Hepatic stellate cell (primary cell): ENCODE measurements around the gene NUF2.
"Not testable (repeated sequence)": the region's sequence is repeated elsewhere in the genome, so short reads cannot be mapped to it uniquely, and the experiment has no call there.

Experiments
- DNase-seq: peaks from one replicate; pipeline ENCODE4 v3.0.0; 2011; ENCODE audit warnings: low spot score

The NUF2 gene

GRCh38 chr1:163335216-163335615 is 13.5 kb downstream of the NUF2 start:
- no peak for DNase-seq

DNA sequence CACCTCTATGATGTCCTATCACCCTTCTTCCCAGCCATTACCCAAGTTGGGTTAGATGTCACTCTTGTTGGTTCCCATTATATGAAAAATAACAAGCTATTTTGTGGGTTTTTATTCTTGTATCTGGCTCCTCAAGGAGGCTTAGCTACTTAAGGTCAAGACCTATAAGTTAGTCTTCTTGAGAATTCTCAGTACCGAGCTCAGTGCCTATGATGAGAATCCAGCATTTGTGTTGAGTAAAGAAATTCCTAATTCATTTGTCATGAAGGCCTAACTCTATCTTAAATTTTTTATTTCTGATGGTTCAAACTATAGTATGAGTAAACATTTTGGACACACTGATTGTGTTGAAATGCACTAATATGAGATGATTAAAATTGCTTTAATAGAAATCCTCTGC is 15.9 kb downstream of the NUF2 start:
- DNase-seq, result no peak

GRCh38 chr1:163346326-163346870 is 24.6 kb downstream of the NUF2 start:
- DNase-seq, result no peak

DNA sequence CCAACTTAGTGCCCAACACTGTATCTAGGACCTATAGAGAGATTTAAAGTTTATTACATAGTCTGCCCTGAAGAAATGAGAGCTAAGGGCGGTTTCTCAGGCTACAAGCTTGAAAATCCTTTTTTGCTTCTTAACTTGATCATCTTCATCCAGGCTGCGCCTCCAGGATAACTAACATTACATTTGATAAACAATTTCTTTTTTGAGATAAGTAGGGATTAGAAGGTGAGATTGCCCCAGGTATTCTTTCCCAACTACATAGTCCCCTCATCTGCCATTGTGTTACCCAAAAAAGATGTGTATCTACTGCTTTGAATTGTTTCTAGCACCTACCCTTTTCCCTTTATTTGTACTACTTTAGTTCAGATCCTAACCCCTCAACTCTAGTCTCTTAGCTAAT is 25.4 kb downstream of the NUF2 start:
- DNase-seq, result no peak

- DNase-seq, result no peak
These were observed 30.2 kb downstream of the NUF2 start for GRCh38 chr1:163351912-163352311.

- DNase-seq, result peak; percentile 9
These were observed 35.6 kb downstream of the NUF2 start for GRCh38 chr1:163357378-163357777.

DNA sequence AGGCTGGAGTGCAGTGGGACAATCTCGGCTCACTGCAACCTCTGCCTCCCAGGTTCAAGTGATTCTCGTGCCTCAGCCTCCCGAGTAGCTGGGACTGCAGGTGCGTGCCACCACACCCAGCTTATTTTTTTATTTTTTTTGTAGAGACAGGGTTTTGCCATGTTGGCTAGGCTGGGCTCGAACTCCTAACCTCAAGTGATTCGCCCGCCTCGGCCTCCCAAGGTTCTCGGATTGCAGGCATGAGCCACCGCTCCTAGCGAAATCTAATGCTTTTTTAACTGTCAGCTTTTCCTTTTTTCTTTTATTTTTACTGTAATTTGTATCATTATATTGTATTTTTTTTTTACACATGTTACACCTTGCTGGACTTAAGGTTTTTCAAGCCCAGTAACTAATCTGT is 36.4 kb downstream of the NUF2 start:
- not testable (repeated sequence) for DNase-seq

DNA sequence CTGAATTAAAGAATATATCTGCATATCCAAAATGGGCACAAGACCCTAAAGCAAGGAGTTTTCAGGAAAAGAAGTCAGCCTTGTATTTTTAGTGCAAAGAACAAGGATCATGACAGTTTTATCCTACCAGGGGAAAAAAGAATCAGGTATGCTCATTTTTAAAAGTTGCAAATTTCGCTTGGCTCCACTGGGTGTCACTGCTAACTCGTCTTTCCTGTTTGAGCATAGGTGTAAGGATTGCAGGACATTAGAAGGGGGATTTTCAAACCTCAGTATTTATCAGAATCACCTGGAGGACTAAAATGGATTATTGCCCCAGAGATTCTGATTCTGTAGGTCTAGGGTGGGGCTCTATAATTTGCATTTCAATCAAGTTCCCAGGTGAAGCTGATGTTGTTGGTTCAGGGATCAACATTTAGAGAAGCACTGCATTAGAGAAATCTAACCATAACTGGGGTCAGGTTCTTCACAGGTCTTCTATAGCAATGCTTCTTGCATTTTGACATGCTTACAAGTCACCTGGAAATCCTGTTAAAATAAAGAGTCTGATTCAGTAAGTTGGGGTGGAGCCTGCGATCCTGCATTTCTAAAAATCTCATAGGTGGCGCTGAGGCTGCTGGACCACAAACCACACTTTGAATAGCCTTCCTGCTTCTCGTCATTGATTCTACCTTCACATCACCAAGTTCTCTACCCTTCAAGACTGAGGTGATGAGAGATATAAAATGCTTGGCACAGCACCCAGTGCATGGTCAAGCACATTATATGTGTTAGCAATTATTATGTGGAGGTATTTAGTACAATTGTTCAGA is 39.6 kb downstream of the NUF2 start:
- no peak for DNase-seq

GRCh38 chr1:163365186-163365585 is 43.4 kb downstream of the NUF2 start:
- no peak for DNase-seq

GRCh38 chr1:163366555-163366954 is 44.8 kb downstream of the NUF2 start:
- DNase-seq, result no peak

GRCh38 chr1:163367721-163368120 is 46.0 kb downstream of the NUF2 start:
- no peak for DNase-seq

DNA sequence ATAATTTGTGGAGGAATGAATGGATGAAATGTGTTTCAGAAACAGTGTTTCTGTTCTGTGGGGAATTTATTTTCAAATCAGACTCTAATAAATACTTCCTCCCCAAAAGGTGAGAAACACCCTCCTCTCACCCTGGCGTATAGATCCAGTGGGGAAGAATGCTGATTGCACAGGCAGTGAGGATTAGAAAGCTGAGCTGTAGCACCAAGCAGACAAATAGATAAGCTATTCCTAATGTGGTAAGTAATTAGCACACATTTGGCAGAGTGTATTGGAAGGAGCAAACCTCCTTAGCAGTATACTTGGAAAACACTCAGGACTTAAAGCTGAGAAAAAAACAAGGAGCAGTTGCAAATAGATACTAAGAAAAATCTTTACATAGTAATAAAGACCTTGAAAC is 50.8 kb downstream of the NUF2 start:
- no peak for DNase-seq

- DNase-seq, result no peak
These were observed 56.8 kb downstream of the NUF2 start for GRCh38 chr1:163378554-163378953.

- no peak for DNase-seq
These were observed 58.0 kb downstream of the NUF2 start for GRCh38 chr1:163379801-163380200.

- DNase-seq, result no peak
These were observed 59.9 kb downstream of the NUF2 start for GRCh38 chr1:163381487-163382184.

GRCh38 chr1:163382395-163382794 is 60.6 kb downstream of the NUF2 start:
- no peak for DNase-seq

GRCh38 chr1:163387146-163387545 is 65.4 kb downstream of the NUF2 start:
- DNase-seq, result no peak

- no peak for DNase-seq
These were observed 67.2 kb downstream of the NUF2 start for GRCh38 chr1:163388970-163389369.

DNA sequence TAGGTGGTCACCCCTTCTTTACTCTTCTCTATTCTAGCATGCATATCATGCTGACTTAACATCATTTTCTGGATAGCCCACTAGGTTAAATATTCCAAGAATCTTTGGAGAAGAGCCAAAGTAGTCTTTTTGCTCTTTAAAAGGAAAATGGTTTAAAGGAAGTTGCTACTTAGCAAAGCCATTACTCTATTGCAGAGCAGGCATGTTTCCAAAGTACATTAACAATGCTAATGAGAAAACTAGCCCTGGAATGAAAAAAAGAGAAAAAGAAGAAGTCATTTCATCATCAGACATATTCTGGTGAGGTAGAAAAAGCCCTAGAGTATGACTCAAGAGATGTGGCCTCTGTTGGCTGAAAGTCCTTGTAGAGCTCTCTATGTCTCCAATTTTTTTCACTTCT is 74.0 kb downstream of the NUF2 start:
- DNase-seq, result no peak

GRCh38 chr1:163397451-163398200 is 75.9 kb downstream of the NUF2 start:
- DNase-seq, result no peak

DNA sequence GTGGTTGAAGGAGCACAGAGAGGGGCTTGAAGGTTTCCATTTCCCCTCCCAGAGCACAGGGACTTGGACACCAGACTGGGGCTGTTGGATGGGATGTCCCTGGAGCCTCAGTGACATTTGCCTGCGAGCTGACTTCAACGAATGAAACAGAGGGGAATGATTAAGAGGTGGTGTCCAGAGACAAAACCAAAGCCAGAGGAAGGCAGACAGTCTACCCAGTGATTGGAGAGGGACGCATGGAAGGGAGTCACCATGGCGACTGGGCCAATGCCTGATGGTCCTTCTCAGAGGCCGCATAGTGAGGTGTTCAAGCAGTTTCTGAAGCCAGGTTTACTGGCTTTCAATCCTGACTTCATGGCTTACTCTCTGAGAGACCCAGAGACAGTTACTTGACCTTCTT is 77.2 kb downstream of the NUF2 start:
- no peak for DNase-seq

DNA sequence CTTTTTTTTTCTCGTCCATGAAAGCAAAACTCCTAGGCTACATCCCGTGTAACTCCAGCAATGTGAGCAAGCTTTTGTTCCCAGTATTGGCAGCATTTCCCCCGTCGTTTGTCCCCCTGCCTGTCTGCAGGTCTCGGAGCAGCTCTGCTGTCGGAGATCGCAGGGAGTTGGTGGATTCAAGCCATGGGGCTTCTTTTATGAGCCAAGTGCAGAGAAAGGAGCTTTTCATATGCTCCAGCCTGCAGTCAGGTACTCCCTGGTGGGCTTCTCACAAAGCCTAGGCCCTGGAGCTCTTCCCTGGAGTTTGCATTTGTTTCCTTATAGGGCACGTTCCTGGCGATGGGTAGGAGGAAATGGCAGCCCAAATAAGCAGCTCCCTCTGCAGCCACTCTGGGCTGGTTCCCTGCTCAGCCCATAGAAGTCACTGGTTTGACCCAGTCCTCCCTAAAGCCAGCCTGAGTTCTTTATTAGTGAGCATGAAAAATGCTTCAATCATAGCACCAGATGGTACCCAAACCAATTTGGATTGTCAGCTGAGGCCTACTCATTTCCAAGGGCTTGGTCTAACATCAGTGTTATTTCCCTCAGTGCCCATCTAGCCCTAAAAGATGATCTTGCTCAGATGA is 78.3 kb downstream of the NUF2 start:
- DNase-seq, result no peak
